HT1080 (cell line): Measurements from ENCODE around the gene EFNA3. TPM values are rescaled to one million over a fixed set of nuclear protein-coding genes. Genes with fewer than 3 reads are reported as not detected.
"Not testable (repeated sequence)": the region's sequence is repeated elsewhere in the genome, so short reads cannot be mapped to it uniquely, and the experiment has no call there.

Experiments
- DNase-seq: peaks from one replicate; pipeline ENCODE4 v3.0.0-alpha.2; 2015; ENCODE audit warnings: low read depth
- total RNA-seq: library from RNA; depleted of rRNA; stranded (reverse); fragments of >200 nt; shearing (Covaris generic); gene quantifications from 2 replicates; pipeline ENCODE4 v1.2.3, GENCODE V29; 2014

Gene EFNA3
- total RNA-seq, 1 experiment from 2014 or later: 7.0 TPM

- no peak for DNase-seq
Observed at GRCh38 chr1:155108296-155108695, 29.7 kb downstream of the EFNA3 start.

DNA sequence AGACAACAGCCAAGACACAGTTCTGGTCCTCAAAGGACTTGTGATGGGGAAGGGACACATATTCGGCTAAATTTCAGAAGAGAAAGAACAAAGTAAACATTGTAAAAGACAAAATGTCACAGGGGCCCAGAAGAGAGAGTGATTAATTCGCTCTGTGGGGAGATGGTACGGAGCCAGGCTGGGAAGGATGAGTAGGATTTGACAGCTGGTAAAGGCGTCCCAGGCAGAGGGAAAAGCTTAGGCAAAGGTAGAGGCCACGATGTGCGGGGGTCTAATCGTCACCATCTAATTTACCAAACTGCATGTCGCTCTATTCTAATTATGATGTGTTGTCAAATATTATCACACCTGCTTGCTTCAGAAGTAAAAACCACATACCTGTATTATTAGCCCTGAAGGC is 31.7 kb downstream of the EFNA3 start:
- no peak for DNase-seq

GRCh38 chr1:155110826-155111225 is 32.2 kb downstream of the EFNA3 start:
- DNase-seq: no peak

- no peak for DNase-seq
Observed at GRCh38 chr1:155113450-155113980, 34.9 kb downstream of the EFNA3 start.

DNA sequence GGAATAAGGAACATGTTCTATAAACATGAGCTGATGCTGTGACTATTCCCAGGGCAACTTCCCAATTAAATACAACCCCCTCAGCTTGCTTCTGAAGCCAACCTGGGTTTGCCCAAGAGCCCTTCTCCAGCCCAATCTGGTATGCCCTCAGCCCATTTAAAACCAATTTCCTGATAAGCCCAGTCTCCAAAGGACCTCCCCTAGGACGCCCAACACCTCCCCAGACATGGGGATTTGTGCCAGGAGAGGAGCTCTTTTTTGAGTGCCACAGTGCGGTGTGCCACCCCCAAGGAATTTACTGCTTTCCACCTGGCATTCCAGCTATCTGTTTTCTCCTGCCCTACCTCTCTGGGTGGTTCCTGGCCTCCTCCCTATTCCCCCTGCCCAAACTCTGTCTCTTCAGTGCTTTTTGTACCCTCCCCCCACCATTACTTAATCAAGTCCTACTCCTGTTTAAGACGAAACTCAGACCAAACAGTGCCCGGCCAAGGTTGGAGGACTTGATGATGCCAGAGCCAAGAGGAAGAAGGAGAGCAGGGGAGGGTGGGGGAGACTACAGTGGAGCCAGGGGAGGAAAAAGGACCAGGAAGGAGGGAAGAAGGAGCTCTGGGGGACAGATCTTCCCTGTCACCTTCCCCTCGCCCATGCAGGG is 37.6 kb downstream of the EFNA3 start:
- no peak for DNase-seq

DNA sequence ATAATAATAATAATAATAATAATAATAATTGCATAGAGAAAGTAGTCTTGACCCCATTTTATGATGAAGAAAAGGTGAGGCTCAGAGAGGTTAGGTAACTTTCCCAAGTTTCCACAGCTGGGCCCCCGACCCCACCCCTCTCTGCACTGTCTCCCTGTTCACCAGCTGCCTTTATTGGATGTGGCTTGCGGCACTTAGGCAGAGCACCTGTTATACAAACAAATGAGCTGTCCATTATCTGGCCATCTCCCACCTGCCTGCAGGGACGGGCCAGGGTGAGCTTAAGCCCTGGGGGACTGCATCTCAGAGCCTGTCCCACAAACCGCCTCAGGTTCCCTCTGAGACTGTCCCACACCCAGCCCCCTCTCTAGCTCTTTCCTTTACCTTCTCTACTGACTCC is 39.0 kb downstream of the EFNA3 start:
- DNase-seq: no peak

GRCh38 chr1:155118090-155118489 is 39.5 kb downstream of the EFNA3 start:
- DNase-seq: not testable (repeated sequence)

DNA sequence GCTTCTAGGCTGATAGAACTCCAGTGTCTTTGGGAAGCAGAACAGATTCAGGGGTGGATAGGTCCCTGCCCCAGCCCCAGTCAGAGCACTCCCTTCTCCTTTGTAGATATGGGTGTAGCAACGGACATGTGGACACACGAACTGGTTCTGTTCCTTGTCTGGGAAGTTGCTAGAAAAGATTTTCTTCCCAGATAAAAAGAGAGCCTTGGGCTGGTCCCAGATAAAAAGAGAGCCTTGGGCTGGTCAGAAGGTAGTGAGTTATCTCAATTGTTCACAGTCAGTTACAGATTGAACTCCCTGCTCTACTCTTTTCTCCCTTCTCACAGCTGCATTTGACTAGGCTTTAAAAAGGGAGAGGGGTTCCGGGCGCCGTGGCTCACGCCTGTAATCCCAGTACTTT is 41.6 kb downstream of the EFNA3 start:
- no peak for DNase-seq

DNA sequence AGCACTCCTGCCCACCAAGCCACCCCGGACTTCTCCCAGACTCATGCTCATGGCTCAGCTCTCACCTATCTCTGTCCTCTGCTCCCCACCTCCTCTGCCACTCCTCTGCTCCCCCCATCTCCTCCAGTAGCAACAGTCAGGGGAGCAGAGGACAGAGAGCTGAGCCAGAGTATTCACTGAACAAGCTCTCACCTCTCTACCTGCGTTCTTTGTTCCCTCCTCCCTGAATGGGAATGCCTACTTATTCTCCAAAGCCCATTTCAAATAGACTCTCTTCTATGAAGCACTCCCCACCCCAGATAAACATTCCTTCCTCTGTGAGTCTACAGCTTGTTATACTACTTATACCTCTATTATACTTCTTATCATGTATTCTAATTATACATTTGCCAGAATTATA is 42.6 kb downstream of the EFNA3 start:
- DNase-seq: no peak

DNA sequence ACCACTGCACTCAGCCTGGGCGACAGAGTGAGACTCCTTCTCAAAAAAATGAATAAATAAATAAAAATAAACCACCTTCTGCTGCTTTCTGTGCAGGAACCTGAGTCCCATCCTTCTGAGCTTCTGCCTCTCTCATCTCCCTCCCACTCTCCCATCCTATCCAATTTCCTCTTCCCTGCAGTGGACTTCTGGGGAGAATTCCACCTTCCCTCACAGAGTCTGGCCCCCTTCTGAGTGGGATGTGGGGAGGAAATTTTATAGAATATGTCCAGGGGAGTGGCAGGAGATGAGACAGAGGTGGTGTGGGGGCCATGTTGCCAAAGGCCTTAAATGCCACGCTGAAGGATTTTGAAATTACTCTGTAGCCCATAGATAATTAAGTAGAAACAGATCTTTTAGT is 43.7 kb downstream of the EFNA3 start:
- DNase-seq: no peak

- no peak for DNase-seq
Observed at GRCh38 chr1:155123801-155124200, 45.2 kb downstream of the EFNA3 start.

GRCh38 chr1:155124503-155125463 is 46.1 kb downstream of the EFNA3 start:
- no peak for DNase-seq

- no peak for DNase-seq
Observed at GRCh38 chr1:155125511-155125945, 46.9 kb downstream of the EFNA3 start.

DNA sequence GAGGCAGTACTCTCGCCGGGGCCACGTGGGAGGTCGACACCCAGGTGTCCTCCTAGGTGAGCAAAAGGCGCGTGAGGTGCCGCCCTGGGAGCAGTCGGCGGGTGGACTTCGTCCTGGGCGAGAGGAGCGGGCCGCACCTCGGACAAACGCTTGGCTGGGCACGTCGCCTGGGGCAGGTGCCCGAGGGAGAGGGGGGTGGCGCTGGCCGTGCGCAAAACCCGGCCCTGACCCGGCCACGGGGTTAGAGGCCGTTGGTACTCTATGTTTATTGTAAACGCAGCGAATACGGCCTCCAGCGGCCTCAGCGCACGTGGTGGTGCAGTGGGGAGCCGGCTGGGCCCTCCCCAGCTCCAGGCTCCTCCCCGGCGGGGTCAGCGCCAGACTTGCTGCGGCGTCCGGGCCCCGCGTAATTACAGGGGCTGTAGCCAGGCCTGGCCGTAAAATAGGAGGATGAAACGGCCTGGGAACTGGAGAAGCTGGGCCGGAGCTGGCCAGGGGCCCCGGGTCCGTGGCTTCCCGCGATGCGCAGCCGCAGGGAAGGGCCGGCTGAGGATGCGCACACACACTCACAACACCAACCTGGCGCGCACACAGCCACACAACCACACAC is 47.4 kb downstream of the EFNA3 start:
- DNase-seq: no peak

GRCh38 chr1:155126556-155127104 is 48.0 kb downstream of the EFNA3 start:
- no peak for DNase-seq

GRCh38 chr1:155127105-155127966 is 48.7 kb downstream of the EFNA3 start, which contains the start of gene EFNA1:
Gene EFNA1 (plus strand): TSS chr1:155127876. CDS start chr1:155127978, 102 bp downstream.
- DNase-seq: peak; percentile 11

- DNase-seq: no peak
Observed at GRCh38 chr1:155127967-155128754, 49.5 kb downstream of the EFNA3 start.

DNA sequence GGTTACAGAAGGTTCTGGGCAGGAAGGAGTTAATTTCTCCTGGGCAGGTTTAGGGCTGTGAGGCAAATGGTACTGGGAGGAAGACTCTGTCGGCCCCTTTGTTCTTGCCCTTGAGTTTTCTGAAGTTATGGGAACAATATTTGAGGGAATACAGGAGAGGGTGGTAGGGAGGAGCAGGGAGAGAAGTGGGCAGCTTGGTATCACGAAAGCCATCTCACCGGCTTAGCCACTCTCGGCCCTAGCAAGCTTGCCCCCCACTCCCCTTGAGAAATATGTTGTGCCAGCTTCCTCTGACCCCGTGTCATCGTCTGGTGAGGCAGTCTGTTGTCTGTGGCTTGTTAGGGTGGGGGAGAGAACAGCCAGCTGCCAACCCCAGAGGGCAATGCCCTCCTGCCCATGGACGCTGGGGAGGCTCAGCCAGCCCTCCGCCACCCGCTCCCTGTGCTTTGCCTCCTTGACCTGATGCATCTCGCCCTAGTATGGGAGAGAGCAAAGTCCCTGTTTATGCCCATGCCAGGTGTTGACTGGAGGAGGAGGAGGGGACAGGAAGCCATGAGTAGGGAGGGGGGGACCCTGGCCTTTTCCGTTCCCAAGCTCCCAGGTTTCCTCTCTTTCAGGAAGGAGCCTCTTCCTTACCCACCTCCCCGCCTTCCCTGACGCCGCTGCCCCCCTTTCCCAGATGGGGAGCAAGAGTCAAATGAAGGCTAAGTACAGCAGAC is 50.3 kb downstream of the EFNA3 start:
- DNase-seq: no peak
